Mucosa of stomach (tissue), 1 donor: ENCODE measurements around the gene MIB2.
"Not testable (repeated sequence)": the region's sequence is repeated elsewhere in the genome, so short reads cannot be mapped to it uniquely, and the experiment has no call there.

ENCODE experiments used
- H3K27me3 ChIP-seq: one replicate; pipeline ENCODE4 v1.7.0; 2013; ENCODE audit warnings: mild to moderate bottlenecking, low read length; ENCODE audit not compliant: control insufficient read depth, insufficient read depth
- H3K36me3 ChIP-seq: one replicate; pipeline ENCODE4 v1.7.0; 2013; ENCODE audit warnings: low read length; ENCODE audit not compliant: control insufficient read depth, insufficient read depth
- H3K4me1 ChIP-seq: one replicate; pipeline ENCODE4 v1.7.0; 2013; ENCODE audit warnings: mild to moderate bottlenecking, low read length; ENCODE audit not compliant: control insufficient read depth, insufficient read depth
- H3K4me3 ChIP-seq: one replicate; pipeline ENCODE4 v1.7.0; 2013; ENCODE audit warnings: low read length
- H3K9ac ChIP-seq: one replicate; pipeline ENCODE4 v1.7.0; 2013; ENCODE audit warnings: mild to moderate bottlenecking, low read length, moderate library complexity
- H3K9me3 ChIP-seq: one replicate; pipeline ENCODE4 v1.7.0; 2013; ENCODE audit warnings: mild to moderate bottlenecking, low read length, moderate library complexity; ENCODE audit not compliant: control insufficient read depth
- donor health status: Pancreatic carcinoma.

The MIB2 gene

DNA sequence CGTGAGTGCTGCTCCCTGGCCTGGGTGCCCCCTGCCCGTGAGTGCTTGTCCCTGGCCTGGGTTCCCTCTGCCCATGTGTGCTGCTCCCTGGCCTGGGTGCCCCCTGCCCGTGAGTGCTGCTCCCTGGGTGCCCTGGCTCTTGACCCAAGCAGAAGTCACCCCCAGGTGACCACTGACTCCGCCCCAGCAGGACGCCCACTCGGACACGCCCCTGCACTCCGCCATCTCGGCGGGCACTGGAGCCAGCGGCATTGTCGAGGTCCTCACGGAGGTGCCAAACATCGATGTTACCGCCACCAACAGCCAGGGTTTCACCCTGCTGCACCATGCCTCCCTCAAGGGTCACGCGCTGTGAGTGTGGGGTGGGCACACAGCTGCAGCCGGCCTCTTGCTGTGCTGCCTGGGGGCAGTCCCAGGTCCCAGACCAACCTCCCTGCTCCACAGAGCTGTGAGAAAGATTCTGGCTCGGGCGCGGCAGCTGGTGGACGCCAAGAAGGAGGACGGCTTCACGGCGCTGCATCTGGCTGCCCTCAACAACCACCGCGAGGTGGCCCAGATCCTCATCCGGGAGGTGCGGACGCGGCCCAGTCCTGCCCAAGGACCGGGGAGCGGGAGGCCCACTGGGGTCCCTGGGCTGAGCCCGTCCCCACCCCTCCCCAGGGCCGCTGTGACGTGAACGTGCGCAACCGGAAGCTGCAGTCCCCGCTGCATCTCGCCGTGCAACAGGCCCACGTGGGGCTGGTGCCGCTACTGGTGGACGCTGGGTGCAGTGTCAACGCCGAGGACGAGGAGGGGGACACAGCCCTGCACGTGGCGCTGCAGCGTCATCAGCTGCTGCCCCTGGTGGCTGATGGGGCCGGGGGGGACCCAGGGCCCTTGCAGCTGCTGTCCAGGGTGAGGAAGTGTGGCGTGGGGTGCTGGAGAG is 12.8 kb downstream of the MIB2 start:
- H3K36me3 ChIP-seq: no peaks in the 10 kb centered on the region
- no peak overlapping the region for H3K9ac ChIP-seq
- no peak overlapping the region for H3K4me3 ChIP-seq
- no peaks in the 10 kb centered on the region for H3K9me3 ChIP-seq
- peaks cover 12% of the 10 kb centered on the region for H3K4me1 ChIP-seq
- peaks cover 14% of the 10 kb centered on the region for H3K27me3 ChIP-seq

DNA sequence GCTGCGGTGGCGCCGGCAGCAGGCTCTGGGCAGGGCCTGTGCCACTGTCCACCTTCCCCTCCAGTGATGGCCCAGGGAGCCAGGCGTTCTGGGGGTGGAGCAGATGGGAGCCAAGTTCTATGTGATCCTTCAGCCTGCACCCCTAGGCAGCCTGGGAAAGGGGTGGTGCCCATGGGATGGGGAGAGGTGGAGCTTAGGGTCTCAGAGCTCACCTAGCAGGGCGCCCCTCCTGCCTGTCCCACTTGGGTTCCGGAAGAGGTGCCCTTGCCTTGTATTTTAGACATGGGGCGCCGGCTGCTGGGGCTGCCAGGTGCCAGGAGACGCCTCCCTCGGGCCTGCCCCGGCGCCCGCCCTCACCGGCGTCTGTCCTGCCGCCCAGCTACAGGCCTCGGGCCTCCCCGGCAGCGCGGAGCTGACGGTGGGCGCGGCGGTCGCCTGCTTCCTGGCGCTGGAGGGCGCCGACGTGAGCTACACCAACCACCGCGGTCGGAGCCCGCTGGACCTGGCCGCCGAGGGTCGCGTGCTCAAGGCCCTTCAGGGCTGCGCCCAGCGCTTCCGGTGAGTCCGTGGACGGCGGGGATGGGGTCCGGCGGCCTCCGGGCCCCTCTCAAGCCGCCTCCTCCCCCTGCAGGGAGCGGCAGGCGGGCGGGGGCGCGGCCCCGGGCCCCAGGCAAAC is 13.6 kb downstream of the MIB2 start:
- Histone ChIP-seq H3K27me3 (peaks cover 14% of the 10 kb centered on the region), H3K36me3 (no peaks in the 10 kb centered on the region), H3K4me1 (peaks cover 12% of the 10 kb centered on the region), H3K4me3 (no peak overlapping the region), H3K9ac (no peak overlapping the region), H3K9me3 (no peaks in the 10 kb centered on the region)

DNA sequence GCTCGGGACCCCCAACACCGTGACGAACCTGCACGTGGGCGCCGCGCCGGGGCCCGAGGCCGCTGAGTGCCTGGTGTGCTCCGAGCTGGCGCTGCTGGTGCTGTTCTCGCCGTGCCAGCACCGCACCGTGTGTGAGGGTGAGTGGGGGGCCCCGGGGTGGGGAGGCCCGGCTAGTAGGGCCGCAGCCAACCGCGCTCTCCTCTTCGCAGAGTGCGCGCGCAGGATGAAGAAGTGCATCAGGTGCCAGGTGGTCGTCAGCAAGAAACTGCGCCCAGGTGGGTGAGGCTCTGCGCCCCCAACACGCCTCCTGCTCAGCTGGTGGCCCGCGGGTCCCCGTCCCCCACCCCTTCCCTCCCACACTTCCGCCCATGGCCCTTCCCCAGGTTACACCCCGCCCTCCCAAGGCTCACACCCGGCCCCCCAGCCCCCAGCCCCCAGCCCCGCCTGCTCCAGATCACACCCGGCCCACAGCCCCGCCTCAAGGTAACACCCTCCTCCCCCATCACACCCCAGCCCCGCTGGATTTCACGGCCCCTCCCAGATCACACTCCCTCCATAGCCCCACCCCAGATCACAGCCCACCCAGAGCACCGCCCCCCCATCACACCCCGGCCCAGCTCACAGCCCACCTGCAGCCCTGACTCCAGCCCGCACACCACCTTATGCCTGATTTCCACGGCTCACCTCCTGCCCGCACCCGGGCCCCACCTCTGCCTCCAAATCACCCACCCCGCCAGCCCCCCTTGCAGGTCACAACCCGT is 14.3 kb downstream of the MIB2 start:
- Histone ChIP-seq H3K36me3 (no peaks in the 10 kb centered on the region), H3K9me3 (no peaks in the 10 kb centered on the region), H3K4me1 (peaks cover 12% of the 10 kb centered on the region), H3K4me3 (no peak overlapping the region), H3K27me3 (peaks cover 14% of the 10 kb centered on the region), H3K9ac (no peak overlapping the region)

DNA sequence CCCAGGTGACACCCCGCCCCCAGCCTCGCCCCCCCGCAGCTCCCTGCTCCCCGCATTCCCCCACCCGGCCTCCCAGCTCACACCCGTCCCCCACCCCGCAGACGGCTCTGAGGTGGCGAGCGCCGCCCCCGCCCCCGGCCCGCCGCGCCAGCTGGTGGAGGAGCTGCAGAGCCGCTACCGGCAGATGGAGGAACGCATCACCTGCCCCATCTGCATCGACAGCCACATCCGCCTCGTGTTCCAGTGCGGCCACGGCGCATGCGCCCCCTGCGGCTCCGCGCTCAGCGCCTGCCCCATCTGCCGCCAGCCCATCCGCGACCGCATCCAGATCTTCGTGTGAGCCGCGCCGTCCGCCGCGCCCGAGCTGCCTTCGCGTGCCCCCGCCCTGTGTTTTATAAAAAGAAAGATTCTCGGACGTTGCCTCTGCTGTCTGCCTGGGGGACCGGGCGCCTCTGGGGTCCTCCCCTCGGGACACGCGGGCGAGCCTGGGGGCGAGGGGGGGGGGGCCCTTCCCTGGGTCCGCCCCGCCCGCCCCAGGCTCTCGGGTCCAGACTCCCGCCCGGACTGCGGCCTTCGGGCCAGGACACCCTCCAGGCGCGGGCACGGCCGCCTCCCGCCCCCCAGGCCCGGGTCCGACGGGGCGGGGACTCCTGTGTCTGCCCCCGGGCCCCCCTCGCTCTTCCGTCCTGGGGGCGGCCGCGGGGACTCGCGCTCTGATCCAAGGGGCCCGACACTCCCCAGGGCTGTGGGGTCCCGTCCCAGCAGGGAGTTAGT is 15.1 kb downstream of the MIB2 start:
- peaks cover 14% of the 10 kb centered on the region for H3K27me3 ChIP-seq
- H3K9me3 ChIP-seq: no peaks in the 10 kb centered on the region
- peaks cover 12% of the 10 kb centered on the region for H3K4me1 ChIP-seq
- H3K36me3 ChIP-seq: no peaks in the 10 kb centered on the region
- H3K4me3 ChIP-seq: no peak overlapping the region
- H3K9ac ChIP-seq: no peak overlapping the region

DNA sequence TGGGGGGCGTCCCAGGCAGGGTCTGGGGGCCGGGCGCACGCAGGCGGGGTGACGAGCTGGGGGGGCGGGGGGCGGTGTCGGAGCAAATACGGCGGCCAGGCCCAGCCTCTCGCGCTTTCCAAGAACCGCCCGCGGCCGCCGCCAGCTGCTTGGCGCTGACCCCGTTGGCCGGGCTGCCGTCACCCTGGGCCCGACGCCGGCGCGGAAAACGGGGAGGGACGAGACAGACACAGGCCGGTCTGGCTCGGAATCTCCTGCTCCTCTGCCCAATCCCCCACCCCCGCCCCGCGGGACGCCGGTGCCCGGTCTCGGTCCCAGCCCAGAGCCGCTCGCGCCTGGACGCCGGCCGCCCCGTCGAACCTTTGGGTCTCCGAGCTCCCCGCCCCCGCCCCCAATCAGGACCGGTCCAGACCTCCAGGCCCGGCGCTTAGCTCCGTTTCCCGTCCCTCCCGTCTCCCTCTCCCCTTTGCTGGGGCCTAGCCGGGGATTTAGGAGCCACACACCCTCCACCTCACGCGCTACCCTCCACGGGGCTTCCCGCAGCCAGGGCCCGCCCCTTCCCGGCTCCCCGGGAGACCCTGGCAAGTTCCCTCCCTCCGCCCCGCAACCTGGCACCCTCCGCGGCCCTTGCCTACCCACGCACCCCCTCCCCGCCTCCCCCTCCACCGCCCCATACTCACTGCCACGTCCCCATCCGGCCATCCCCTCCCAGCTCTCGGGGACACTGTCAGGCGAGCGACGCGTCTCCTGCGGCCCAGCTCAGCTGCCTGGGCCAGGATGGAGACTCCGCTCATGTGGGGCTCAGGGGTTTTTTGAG is 15.9 kb downstream of the MIB2 start:
- Histone ChIP-seq H3K27me3 (peaks cover 14% of the 10 kb centered on the region), H3K4me1 (peaks cover 12% of the 10 kb centered on the region), H3K36me3 (no peaks in the 10 kb centered on the region), H3K4me3 (no peak overlapping the region), H3K9ac (peak overlapping the region; percentile 15), H3K9me3 (no peaks in the 10 kb centered on the region)

DNA sequence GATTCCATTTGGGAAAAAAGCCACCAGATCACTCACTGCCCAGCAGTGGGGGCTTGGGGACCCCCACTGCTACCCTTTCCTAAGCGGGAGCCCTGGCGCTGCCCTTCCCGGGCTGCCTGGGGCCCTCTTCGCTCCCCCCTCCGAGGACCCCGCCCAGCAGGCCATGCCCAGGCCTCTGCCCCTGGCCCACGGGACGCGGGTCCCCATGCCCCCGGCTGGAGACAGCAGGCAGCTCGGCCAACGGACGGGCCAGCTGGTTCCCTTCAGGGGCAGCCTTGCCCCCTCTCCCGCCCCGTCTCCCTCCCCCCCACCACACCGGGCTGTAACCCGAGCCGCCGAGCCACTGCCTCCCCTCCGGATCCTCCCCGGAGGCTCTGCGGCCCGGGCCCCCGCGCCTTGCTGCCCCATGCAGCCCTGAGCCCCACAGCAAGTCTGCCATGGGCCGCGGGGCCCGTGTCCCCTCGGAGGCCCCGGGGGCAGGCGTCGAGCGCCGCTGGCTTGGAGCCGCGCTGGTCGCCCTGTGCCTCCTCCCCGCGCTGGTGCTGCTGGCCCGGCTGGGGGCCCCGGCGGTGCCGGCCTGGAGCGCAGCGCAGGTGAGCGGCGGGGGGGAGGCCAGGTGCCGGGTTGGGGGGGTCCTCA is 16.6 kb downstream of the MIB2 start, which contains the start of gene MMP23B:
TSS of gene MMP23B (plus strand) at position 392 of the 639 bp plus-strand sequence. CDS start at position 438, 46 bp downstream.
- Histone ChIP-seq H3K9me3 (no peaks in the 10 kb centered on the region), H3K36me3 (no peaks in the 10 kb centered on the region), H3K4me3 (no peak within 1 kb of the TSS), H3K27me3 (peaks cover 14% of the 10 kb centered on the region), H3K4me1 (peaks cover 9% of the 10 kb centered on the region), H3K9ac (peak within 1 kb of the TSS; percentile 15)

DNA sequence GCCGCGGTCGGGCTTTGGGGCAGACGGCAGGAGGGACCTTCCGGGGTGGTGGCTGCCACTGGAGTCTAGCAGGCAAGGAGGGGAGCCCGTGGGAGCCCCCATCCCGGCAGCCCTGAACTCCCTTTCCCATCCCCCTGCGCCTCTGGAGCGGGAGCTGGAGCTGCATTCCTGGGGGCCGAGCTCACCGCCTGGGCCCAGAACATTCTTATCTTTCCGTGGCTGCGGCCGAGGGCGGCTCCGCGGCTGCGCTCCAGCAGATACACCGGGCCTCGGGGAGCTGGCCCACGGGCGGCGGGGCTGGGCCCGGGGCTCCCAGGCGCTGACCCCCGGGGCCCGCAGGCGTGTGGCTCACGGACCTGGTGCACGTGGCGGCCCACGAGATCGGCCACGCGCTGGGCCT is 18.1 kb downstream of the MIB2 start:
- not testable (repeated sequence) for H3K9ac ChIP-seq, H3K4me3 ChIP-seq, H3K9me3 ChIP-seq, H3K36me3 ChIP-seq, H3K4me1 ChIP-seq
- H3K27me3 ChIP-seq: peaks cover 14% of the 10 kb centered on the region

DNA sequence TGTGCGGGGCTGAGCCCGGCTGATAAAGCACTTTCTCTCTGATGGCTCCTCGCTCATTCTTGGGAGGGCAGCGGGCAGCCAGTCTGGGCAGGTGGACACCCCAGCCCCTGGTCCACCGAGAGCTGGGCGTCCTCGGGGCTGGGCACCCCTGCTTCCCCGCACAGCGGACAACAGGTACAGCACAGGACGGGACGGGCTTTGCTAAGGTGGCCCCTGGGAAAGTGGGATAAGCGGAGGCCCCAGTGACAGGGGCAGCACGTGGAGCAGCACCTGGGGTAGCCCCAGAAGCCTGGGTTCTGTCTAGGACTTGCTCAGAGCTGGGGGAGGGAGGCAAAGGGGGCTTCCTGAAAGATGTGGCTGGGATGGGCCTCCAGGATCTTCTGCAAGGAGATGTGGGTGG is 19.3 kb downstream of the MIB2 start:
- peaks cover 14% of the 10 kb centered on the region for H3K27me3 ChIP-seq
- H3K4me3 ChIP-seq, H3K4me1 ChIP-seq, H3K9ac ChIP-seq, H3K9me3 ChIP-seq, H3K36me3 ChIP-seq: not testable (repeated sequence)

DNA sequence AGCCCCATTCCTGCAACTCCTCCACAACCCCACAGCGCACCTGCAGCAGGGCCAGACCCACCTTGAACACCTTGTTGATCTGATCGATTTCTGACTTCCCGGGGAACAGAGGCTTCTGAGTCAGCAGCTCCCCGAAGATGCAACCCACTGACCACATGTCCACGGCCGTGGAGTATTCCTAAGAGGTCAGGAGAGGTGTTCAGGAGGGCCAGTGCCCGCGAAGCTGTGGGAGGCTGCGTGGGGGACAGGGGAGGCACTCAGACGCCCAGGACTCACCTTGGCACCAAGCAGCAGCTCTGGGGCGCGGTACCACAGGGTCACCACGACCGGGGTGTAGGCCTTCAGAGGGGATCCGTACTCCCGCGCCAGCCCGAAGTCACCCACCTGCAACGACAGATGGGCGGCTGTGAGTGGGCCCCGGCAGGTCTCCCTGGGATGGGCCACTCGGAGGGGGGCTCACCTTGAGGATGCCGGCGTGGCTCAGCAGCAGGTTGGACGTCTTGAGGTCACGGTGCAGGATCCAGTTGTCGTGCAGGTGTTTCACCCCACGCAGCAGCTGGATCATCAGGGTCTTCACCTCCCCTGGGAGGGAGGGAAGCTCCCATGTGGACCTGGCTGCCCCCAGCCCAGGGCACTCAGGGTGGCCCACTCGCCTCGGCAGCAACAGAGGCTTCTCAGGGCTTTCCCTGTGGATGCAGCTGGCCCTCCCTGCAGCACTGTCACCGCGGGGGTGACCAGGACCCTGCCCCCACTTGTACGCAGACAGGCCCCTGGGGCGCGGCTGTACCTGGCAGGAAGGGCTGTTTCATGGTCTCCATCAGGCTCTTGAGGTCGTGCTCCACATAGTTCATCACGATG is 21.6 kb downstream of the MIB2 start:
- H3K36me3 ChIP-seq, H3K4me1 ChIP-seq: not testable (repeated sequence)

DNA sequence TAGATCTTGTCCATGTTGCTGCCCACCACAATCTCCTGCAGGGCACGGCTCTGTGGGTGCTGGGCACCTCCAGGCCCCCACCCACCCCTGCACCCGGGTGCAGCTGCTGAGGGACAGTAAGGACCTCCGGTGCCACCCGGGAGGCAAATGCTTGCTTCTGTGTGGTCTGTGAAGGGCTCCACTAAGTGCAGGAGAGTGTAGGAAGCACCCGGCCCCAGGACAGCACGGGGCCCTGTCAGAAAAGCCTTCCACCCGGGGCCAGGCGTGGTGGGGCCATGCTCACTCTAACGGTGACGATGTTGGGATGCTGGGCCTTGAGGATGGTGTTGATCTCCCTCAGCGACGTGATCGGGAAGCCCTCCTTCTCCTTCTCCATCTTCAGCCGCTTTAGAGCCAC is 22.2 kb downstream of the MIB2 start:
- H3K27me3 ChIP-seq, H3K9me3 ChIP-seq, H3K9ac ChIP-seq, H3K4me1 ChIP-seq, H3K36me3 ChIP-seq, H3K4me3 ChIP-seq: not testable (repeated sequence)

More for the DNA sequence above, 21.6 kb downstream of the MIB2 start:
- H3K9me3 ChIP-seq, H3K4me3 ChIP-seq, H3K27me3 ChIP-seq, H3K9ac ChIP-seq: not testable (repeated sequence)
